HG02759 (cell line): ENCODE results near the gene FRAS1.
A peak's percentile ranks its signal among the peaks of the same experiment; 100 is the strongest.

Experiments
- ATAC-seq: cut with Tn5 transposase; IDR thresholded peaks from one replicate; pipeline ENCODE4 v1.9.1; 2021; ENCODE audit warnings: mild to moderate bottlenecking, moderate library complexity; ENCODE audit not compliant: unreplicated experiment

Gene FRAS1

DNA sequence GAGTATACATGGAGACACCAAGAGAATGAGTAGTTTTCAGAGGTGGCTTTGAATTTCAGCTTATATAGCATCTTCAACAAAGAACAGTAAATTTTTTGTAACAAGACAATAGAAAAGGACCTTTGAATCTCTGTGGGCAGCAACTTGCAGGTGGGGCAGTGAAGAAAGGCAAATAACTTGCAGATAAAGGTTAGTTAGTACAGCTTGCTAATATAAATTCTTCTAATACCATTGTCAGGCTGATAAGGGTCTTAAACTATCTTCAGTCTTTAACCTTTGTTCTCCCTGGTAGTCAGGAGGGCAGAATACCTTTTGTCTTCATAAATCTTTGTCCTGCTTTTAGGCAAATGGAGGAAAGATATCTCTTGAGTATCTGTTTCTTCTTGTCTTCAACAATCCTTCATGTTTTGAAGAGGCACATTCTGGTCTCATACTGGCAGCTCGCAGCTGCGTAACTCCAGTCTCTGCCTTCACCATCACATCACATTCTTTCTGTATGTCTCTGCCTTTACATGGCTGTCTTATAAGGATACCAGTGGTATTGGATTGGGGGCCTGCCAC lies 510.5 kb downstream of the FRAS1 start:
- ATAC-seq: no peak

DNA sequence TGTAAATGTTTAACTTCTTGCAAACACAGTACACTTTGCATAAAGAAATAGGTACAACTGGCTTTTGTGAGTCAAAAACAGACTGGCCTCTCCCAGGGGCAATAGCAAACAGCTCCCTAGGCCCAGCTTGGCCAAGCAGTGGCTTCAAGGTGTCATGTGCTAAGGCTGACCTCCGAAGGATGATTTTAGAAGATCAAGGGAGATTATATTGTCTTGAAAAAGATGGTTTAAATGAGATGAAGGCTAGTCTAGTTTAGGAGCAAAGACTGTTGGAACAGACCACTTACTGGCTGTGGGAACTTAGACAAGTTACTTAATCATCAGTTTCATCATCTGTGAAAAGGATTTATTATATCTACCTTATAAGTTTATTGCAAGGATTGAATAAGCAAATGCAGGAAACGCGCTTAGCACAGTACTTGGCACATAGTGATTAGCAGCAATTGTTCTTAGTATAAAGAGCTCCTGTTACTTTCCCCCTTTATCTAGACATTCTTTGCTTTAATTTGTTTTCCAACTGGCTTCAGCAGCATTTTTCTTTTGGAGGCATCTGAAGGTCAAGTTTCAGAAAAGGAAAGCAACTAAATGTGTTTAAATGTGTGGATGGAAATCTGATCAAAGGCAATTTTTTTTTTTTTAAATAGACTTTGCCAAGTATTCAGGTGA lies 511.6 kb downstream of the FRAS1 start:
- peak; percentile 74 for ATAC-seq

DNA sequence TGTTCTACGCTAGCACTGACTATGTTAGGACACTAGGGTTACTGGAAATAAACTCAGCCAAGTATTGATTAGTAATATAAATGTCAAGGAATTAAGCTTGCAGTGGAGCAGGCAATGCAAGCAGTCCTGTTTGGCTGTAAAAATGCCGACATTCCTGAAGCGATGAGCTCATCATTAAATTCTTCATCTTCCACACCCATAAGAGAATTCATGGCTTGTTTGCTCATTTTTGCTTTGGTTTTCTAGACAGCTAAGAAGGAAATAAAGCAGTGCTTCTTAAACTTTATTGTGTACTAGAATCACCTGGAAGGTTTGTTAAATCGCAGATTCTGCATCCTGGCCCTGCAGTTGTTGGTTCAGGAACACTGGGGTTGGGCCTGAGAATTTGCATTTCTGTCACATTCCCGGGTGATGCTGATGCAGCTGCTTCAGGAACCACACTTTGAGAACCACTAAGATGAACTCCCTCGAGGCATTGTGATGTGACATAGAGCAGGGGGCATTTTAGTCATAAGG lies 512.2 kb downstream of the FRAS1 start:
- no peak for ATAC-seq

DNA sequence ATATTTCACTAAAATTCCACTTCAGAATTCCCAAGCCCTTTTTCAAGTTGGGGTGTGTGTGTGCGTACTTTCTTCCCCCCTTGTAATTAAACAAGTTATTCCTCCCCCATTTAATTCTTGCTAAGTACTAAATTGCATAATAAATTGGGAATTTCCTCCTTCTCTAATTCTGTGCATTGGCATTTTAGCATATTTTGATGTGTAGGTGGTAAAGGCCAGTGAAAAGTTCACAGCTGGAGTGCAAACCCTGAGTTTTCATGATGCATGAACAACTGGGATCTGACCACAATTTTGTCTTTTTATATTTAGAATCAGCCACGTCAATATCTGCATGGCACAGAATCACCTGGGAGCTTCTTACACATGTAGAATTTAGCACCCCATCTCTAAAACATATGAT lies 513.0 kb downstream of the FRAS1 start:
- no peak for ATAC-seq

DNA sequence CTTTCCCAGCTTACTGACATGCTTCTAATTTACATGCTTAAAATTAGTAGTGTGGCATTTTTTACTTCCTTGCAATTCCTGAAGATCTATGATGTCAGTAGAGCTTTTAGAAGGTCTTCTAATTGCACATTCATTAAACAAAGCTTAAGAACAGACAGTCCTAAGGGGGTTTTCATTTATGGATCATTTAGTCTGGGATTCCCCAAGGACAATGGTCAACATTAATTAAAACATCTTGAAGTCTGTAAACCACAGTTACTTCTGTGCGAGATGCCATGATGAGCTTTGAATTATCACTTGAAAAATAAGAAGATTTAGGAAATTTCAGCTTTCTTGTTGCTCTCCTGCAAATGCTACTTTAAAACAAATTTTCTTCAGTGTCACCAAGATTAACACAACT lies 514.7 kb downstream of the FRAS1 start:
- ATAC-seq: no peak

DNA sequence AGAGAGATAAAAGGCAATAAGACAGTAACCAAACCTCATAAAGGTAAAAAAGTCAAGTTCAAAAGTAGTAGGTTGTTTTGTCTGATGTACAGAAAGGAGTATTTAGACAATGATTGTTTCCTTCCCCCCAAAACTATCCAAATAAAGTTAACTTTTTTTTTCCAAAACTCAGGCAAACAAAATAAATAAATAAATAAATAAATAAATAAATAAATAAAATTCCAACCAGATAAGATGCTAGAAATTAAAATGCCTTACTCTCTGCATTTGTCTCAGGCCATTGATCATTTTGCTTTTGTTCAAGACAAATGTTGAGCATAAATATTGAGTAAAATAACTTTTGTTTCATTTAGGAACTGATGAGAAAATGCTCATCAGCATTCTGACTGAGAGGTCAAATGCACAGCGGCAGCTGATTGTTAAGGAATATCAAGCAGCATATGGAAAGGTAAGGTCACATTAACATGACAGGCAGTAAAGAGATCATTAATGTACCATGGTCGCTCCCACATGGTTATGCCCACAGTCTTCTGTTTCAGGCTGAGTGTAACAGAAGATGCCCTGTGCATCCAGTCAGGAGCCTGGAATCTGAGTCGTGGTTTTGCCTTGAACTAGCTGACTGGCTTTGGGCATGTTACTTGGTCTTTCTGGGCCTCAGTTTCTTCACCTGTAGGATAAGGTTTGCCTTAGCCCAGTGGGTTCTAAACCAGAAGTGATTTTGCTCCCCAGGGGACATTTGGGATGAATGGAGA lies 521.7 kb downstream of the FRAS1 start:
- no peak for ATAC-seq

DNA sequence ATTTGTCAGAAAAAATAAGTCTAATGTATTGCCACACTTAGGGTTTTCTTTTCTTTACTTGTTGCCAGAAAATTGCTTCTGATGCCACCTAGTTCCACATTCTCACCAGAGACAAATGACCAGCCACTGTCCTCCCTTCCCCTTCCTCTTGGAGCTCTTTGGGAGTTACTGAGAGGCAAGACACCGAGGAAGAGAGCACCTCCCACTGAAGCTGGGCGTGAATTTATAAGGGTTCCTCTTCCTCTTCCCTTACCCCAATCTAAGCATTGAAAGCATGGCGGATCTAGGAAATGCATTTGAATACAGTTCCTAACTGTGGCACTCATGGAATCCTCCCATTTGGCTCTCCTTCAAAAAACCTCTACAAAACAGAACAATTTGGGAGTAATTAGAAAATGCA lies 524.5 kb downstream of the FRAS1 start:
- no peak for ATAC-seq

DNA sequence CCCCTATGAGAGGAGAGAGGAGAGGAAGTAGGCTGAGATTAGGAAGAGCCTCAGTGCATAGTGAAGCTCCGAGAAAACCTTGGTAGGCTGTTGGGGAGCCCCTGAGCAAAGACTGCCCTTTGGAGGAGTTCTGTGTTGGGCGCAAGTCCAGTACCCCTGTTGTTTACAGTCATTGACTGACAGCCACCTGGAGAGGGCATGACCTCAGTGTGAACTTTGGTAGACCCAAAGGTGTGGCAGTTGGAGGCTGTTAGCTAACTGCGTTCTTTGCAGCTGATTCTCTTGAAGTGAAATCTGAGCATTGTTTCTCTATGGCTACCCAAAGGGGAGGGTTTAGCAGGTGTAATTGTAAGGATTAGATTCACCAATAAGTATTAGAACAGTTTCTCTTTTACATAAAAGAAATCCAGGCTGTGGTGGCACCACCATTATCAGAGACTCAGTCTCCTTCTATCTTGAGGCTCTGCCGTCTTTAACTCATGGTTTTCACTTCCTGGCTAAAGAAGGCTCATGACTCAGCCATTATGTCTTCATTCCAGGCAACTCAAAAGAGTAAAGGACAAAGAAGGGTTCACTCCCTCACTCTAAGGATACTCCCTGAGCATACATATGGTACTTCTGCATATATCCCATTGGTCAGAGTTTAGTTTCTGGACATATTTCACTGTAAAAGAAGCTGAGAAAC lies 527.9 kb downstream of the FRAS1 start:
- no peak for ATAC-seq

DNA sequence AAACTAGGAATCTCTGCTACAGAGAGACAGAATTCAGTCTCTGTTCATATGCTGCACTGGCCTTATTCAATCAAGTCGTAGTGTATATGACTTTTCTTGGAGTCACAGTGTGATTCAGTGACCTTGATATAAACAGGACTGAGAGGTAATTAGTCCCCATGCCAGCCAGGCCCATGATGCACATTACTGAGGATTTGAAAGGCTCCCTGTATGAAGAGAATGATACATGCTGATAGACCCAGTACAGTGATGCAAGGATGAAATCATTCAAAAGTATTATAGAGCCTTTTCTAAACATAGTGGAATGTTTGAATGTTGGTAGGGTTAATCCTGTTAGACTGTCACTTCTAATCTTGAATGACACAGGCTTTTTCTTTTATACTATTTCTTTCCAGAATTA lies 528.5 kb downstream of the FRAS1 start:
- no peak for ATAC-seq

DNA sequence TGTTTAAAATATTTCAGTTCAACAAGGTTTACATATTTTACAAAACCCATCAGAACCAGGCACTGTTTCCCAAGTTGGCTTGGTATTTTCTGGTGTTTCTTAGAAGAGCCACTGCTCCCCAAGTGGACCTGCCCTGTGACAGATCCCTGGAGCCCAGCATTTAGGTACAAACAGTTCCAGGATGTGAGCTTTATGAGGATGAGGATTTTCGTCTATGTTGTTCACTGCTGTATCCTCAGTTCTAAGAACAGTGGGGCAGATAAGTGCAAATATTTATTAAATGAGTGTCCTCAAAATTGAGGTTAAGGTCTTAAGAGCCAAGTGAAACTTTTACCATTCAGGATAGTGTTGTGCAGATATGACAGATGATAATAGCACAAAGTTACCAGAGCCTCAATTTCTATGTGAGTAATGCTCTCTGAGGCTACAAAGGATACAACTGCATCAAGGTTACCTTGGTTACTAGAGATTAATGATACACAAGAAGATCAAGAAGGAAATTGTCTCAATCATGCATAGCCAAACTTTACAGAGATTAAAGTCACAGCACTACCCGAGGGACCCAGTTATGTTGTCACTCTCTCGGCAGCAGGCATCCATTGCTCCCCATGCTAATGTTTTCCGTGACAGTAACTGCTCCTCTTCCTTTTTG lies 531.9 kb downstream of the FRAS1 start:
- no peak for ATAC-seq

DNA sequence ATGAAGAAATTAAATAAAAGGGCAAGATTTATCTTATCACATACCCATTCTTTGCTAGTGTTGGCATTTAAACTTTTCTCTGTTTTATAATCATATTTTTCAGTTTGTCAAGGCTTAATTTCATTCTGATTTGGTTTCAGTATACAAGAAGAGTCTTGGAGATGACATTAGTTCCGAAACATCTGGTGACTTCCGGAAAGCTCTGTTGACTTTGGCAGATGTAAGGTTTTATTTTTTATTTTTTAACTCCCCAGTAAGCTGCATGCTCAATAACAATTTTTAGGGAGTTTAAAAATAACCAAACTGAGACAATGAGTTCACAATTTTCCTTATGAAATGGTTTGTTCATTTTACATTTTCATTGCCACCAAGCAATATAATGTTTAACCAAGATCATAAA lies 534.3 kb downstream of the FRAS1 start:
- no peak for ATAC-seq

DNA sequence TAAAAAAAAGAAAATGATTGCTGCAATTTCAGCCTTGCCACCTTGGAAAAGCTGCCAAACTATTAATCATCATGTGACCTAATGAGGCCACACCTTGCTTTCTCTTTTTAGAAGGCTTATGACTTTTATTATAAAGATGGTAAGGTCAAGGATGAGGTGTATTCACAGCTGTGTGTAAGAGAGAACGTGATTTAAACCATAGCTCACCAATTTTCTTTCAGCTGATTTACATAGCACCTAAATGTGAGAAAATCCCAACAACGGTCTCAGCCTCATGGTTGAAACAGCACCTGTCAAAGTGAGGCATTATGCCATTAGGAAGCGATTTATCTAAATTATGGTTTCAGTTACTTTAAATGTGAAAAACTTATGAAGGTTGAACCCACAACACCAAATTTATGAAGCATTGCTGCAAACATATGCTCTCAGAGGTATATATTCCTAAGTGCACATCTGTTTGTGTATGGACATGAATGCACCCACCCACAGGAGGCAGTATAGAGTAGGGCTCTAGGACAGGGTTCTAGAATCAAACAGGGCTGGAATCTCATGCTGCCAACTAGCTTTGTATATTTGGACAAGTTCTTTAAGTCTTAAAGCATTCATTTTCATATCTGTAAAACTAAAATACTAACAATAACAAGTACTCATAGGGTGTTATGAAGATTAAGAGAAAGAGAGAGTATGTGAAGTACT lies 535.1 kb downstream of the FRAS1 start:
- ATAC-seq: peak; percentile 57
